ENCODE data around the gene CAV2.

GRCh38 chr7:116522247-116522646 is 22.7 kb downstream of the CAV2 start:
- TF ChIP-seq, protein P1, sequence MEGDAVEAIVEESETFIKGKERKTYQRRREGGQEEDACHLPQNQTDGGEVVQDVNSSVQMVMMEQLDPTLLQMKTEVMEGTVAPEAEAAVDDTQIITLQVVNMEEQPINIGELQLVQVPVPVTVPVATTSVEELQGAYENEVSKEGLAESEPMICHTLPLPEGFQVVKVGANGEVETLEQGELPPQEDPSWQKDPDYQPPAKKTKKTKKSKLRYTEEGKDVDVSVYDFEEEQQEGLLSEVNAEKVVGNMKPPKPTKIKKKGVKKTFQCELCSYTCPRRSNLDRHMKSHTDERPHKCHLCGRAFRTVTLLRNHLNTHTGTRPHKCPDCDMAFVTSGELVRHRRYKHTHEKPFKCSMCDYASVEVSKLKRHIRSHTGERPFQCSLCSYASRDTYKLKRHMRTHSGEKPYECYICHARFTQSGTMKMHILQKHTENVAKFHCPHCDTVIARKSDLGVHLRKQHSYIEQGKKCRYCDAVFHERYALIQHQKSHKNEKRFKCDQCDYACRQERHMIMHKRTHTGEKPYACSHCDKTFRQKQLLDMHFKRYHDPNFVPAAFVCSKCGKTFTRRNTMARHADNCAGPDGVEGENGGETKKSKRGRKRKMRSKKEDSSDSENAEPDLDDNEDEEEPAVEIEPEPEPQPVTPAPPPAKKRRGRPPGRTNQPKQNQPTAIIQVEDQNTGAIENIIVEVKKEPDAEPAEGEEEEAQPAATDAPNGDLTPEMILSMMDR (IDR thresholded peaks at IDR 0.05; ENCODE audit: low read length) = no peak
- no peak for TF ChIP-seq EZH2 (IDR thresholded peaks at IDR 0.05; ENCODE audit: borderline replicate concordance, low read length)
